GM21390 (cell line): Measurements from ENCODE around the gene ATP7B.

ENCODE experiments used
- ATAC-seq: cut with Tn5 transposase; IDR thresholded peaks from one replicate; pipeline ENCODE4 v1.9.1; 2021; ENCODE audit not compliant: unreplicated experiment

The ATP7B gene

GRCh38 chr13:51953347-51954195 lies 57.7 kb downstream of the ATP7B start:
- no peak for ATAC-seq

GRCh38 chr13:51950722-51951121 lies 60.5 kb downstream of the ATP7B start:
- ATAC-seq = no peak

GRCh38 chr13:51946163-51946669 lies 65.0 kb downstream of the ATP7B start:
- no peak for ATAC-seq

GRCh38 chr13:51945149-51945548 lies 66.1 kb downstream of the ATP7B start:
- no peak for ATAC-seq

GRCh38 chr13:51944428-51944827 lies 66.8 kb downstream of the ATP7B start:
- ATAC-seq = no peak

GRCh38 chr13:51943721-51944120 lies 67.5 kb downstream of the ATP7B start:
- no peak for ATAC-seq

GRCh38 chr13:51942189-51942588 lies 69.1 kb downstream of the ATP7B start:
- ATAC-seq = no peak

GRCh38 chr13:51938454-51938853 lies 72.8 kb downstream of the ATP7B start:
- no peak for ATAC-seq

GRCh38 chr13:51937320-51938290 lies 73.6 kb downstream of the ATP7B start:
- no peak for ATAC-seq

GRCh38 chr13:51935326-51936171 lies 75.7 kb downstream of the ATP7B start:
- no peak for ATAC-seq

- no peak for ATAC-seq
These were observed 76.7 kb downstream of the ATP7B start for GRCh38 chr13:51934461-51935087.

GRCh38 chr13:51933466-51934058 lies 77.7 kb downstream of the ATP7B start:
- ATAC-seq = no peak

- ATAC-seq = no peak
These were observed 79.0 kb downstream of the ATP7B start for GRCh38 chr13:51932231-51932630.

- no peak for ATAC-seq
These were observed 79.6 kb downstream of the ATP7B start for GRCh38 chr13:51931606-51932005.

- no peak for ATAC-seq
These were observed 81.6 kb downstream of the ATP7B start for GRCh38 chr13:51929699-51930098.

GRCh38 chr13:51928231-51928630 lies 83.0 kb downstream of the ATP7B start:
- no peak for ATAC-seq

- no peak for ATAC-seq
These were observed 84.1 kb downstream of the ATP7B start for GRCh38 chr13:51927129-51927528.

GRCh38 chr13:51926528-51926885 lies 84.7 kb downstream of the ATP7B start:
- ATAC-seq = no peak

GRCh38 chr13:51925865-51926527 lies 85.3 kb downstream of the ATP7B start:
- no peak for ATAC-seq
